Measurements from ENCODE around the gene PRM2.

GRCh38 chr16:11278681-11279628, 2.7 kb upstream of the PRM2 start:
- no peak for TF ChIP-seq POLR2AphosphoS5 (IDR thresholded peaks at IDR 0.05)
- TF ChIP-seq, protein P1, sequence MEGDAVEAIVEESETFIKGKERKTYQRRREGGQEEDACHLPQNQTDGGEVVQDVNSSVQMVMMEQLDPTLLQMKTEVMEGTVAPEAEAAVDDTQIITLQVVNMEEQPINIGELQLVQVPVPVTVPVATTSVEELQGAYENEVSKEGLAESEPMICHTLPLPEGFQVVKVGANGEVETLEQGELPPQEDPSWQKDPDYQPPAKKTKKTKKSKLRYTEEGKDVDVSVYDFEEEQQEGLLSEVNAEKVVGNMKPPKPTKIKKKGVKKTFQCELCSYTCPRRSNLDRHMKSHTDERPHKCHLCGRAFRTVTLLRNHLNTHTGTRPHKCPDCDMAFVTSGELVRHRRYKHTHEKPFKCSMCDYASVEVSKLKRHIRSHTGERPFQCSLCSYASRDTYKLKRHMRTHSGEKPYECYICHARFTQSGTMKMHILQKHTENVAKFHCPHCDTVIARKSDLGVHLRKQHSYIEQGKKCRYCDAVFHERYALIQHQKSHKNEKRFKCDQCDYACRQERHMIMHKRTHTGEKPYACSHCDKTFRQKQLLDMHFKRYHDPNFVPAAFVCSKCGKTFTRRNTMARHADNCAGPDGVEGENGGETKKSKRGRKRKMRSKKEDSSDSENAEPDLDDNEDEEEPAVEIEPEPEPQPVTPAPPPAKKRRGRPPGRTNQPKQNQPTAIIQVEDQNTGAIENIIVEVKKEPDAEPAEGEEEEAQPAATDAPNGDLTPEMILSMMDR (IDR thresholded peaks at IDR 0.05) = no peak

All from gastroesophageal sphincter (tissue), 3 donors.